Ovary (tissue), 9 donors: ENCODE results near the gene MME. TPM values are rescaled to one million over a fixed set of nuclear protein-coding genes. Genes with fewer than 3 reads are reported as not detected.

Experiments used
- DNase-seq, 5 donors: peaks; one replicate each; pipeline ENCODE4 v3.0.0-alpha.2; 2019 to 2020
- H3K27ac ChIP-seq, 2 donors: fragments of 200-600 bp; one replicate each; pipeline versions ENCODE4 v1.5.1 to v1.8.0; 2019 to 2022
- H3K27me3 ChIP-seq: fragments of 200-600 bp; one replicate; pipeline ENCODE4 v1.8.0; 2022
- H3K36me3 ChIP-seq: fragments of 200-600 bp; sonication (generic); one replicate; pipeline ENCODE4 v1.5.1; 2019
- H3K4me1 ChIP-seq: one replicate; pipeline ENCODE4 v1.8.1; 2013; ENCODE audit warnings: mild to moderate bottlenecking, moderate library complexity; ENCODE audit not compliant: insufficient read depth
- H3K4me3 ChIP-seq: fragments of 200-600 bp; sonication (generic); one replicate; pipeline ENCODE4 v1.5.1; 2017
- H3K9me3 ChIP-seq, 2 donors: fragments of 200-600 bp in 1 of 2; sonication (generic) in 1 of 2; one replicate each; pipeline versions ENCODE4 v1.5.1 to v1.8.1; 2013 to 2019; ENCODE audit warnings: mild to moderate bottlenecking in 1 of 2, moderate library complexity in 1 of 2
- EP300 ChIP-seq: sonication (generic); formaldehyde crosslinking; IDR thresholded peaks from one replicate; pipeline ENCODE4 v1.6.1; 2017; ENCODE audit warnings: antibody characterized with exemption
- POLR2A ChIP-seq: fragments of 450-650 bp; IDR thresholded peaks from one replicate; pipeline ENCODE4 v1.6.1; 2017; ENCODE audit warnings: antibody characterized with exemption, mild to moderate bottlenecking, moderate library complexity
- WGBS, 3 donors: extraction: QIAGEN DNeasy Blood & Tissue Kit in 1 of 3; methylation state at CpG; one replicate each; pipeline versions ENCODE4 v1.1.5 to v1.1.7; 2013 to 2017; 5-methylcytosine and 5-hydroxymethylcytosine counted together
- intact Hi-C, 4 donors: fragments of 100-400 bp; cut with DNase I; formaldehyde crosslinking; loops; one replicate each; pipeline versions ENCODE4 v1.11.0 to v1.15.1; 2022 to 2023
- polyA plus RNA-seq, 2 donors: library from polyadenylated mRNA; stranded (reverse); fragments of 200-250 nt in 1 of 2; fragments of 350-450 nt in 1 of 2; fragmentation: Illumina TruSeq in 1 of 2; extraction: RNeasy Lipid Tissue Mini Kit (QIAGEN cat#74804) in 1 of 2; gene quantifications; one replicate each; pipeline ENCODE4 v1.2.3, GENCODE V29; 2013 to 2014
- total RNA-seq, 7 donors: library from RNA; depleted of rRNA in 2 of 7; stranded (reverse); fragments of >200 nt in 2 of 7; fragmentation: NEBNext Ultra II Directional in 3 of 7; extraction: Animal tissue kit (Norgen Biotek cat#: 25700) in 3 of 7; gene quantifications; one replicate each; pipeline versions ENCODE4 v1.1.0 to v1.2.4, GENCODE V29; 2016 to 2023
- TF ChIP-seq, protein P1 (sequence below), 3 donors: fragments of 450-650 bp in 2 of 3; fragments of 200-600 bp in 1 of 3; IDR thresholded peaks; one replicate each; pipeline versions ENCODE4 v1.5.1 to v1.8.0; 2016 to 2022; ENCODE audit warnings: antibody characterized with exemption in 3 of 3, mild to moderate bottlenecking in 1 of 3
- donor health status: DM: no; HTN: no; CAD: no; lungs with moderate emphysema.
- donor health status: DM: no; HTN: no; CAD: no.
- donor health status: Bipolar disorder and iron deficiency.
- donor health status: DM: yes; HTN: yes; CAD: no.
- donor health status: DM: no; HTN: no; CAD: no.
- donor health status: DM: yes; HTN: yes; CAD: no.

MME gene
- total and polyA plus RNA-seq, 9 donors = 0.56 to 3.1 (median 1.5) TPM

- no peaks in the 10 kb centered on the region for H3K27me3 ChIP-seq
- no peaks in the 10 kb centered on the region for H3K36me3 ChIP-seq
- H3K27ac ChIP-seq = no peak overlapping the region
- no peak overlapping the region for H3K4me3 ChIP-seq
- TF ChIP-seq POLR2A = no peak
- TF ChIP-seq, protein P1, sequence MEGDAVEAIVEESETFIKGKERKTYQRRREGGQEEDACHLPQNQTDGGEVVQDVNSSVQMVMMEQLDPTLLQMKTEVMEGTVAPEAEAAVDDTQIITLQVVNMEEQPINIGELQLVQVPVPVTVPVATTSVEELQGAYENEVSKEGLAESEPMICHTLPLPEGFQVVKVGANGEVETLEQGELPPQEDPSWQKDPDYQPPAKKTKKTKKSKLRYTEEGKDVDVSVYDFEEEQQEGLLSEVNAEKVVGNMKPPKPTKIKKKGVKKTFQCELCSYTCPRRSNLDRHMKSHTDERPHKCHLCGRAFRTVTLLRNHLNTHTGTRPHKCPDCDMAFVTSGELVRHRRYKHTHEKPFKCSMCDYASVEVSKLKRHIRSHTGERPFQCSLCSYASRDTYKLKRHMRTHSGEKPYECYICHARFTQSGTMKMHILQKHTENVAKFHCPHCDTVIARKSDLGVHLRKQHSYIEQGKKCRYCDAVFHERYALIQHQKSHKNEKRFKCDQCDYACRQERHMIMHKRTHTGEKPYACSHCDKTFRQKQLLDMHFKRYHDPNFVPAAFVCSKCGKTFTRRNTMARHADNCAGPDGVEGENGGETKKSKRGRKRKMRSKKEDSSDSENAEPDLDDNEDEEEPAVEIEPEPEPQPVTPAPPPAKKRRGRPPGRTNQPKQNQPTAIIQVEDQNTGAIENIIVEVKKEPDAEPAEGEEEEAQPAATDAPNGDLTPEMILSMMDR (IDR thresholded peaks at IDR 0.05) = no peak
- TF ChIP-seq EP300 = no peak
- intact Hi-C loops = no loop called here
- WGBS, 3 donors = 47 to 58% (median 50%) methylated on average over 2 of the region's 2 CpGs
- H3K4me1 ChIP-seq = no peaks in the 10 kb centered on the region
- DNase-seq = no peak
- no peaks in the 10 kb centered on the region for H3K9me3 ChIP-seq
Measured at GRCh38 chr3:155035553-155035952, 44.6 kb upstream of the MME start.

GRCh38 chr3:155037508-155038202 is 42.5 kb upstream of the MME start:
- Histone ChIP-seq H3K4me1 (no peaks in the 10 kb centered on the region), H3K4me3 (no peak overlapping the region), H3K27me3 (no peaks in the 10 kb centered on the region), H3K9me3 (no peaks in the 10 kb centered on the region), H3K36me3 (no peaks in the 10 kb centered on the region), H3K27ac (no peak overlapping the region)
- DNase-seq = no peak
- no peak for TF ChIP-seq EP300
- intact Hi-C loops = no loop called here
- 69 to 83% (median 76%) methylated on average over 5 of the region's 5 CpGs for WGBS, 3 donors

DNA sequence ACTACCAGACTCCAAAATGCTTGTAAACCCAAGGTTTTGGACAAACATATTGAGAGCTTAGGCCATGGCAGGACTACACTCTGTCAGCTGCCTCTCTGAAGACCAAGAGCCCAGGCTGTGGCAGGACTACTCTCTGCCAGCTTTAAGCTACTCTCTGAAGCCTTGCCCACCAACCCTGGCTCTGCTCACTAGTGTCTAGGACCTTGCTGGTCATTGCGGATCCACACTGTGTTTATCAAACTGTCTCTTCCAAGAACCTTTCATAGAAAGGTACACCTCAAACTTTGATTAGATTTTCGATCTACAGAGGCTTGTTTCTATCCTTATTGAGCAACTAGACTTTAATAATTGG is 41.9 kb upstream of the MME start:
- no peaks in the 10 kb centered on the region for H3K36me3 ChIP-seq
- H3K27me3 ChIP-seq = no peaks in the 10 kb centered on the region
- no peak for DNase-seq
- H3K27ac ChIP-seq = no peak overlapping the region
- TF ChIP-seq EP300 (no peak), POLR2A (no peak)
- TF ChIP-seq, protein P1 (IDR thresholded peaks at IDR 0.05) = no peak
- no peaks in the 10 kb centered on the region for H3K9me3 ChIP-seq
- WGBS, 3 donors = 84 to 91% (median 84%) methylated on average over 2 of the region's 2 CpGs
- no peak overlapping the region for H3K4me3 ChIP-seq
- intact Hi-C loops = no loop called here
- no peaks in the 10 kb centered on the region for H3K4me1 ChIP-seq

- intact Hi-C loops = no loop called here
- TF ChIP-seq, protein P1 (IDR thresholded peaks at IDR 0.05) = no peak
- H3K27ac ChIP-seq = no peak overlapping the region
Measured at GRCh38 chr3:155046935-155047334, 33.2 kb upstream of the MME start.

DNA sequence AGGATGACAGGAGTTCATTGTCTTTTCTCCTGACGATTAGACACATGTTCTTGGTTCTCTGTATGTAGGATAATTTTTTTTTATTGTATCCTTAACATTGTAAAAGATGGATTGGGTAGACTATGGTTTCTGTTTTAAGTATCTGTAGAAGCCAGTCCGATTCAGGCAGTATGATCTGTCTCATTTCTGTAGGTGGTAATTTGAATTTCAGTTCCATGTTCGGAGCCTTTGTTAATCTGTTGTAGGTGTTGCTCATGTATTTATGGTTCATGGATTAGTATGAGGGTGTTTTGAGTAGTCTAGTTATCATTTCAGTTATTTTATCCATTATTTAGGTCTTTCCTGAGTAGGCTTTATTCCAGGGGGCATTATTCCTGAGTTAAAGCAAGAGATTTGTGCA is 32.4 kb upstream of the MME start:
- TF ChIP-seq, protein P1 (IDR thresholded peaks at IDR 0.05) = no peak
- TF ChIP-seq EP300 (no peak), POLR2A (no peak)
- H3K9me3 ChIP-seq = no peaks in the 10 kb centered on the region
- H3K4me1 ChIP-seq = no peaks in the 10 kb centered on the region
- no peak for DNase-seq
- no peak overlapping the region for H3K4me3 ChIP-seq
- H3K27ac ChIP-seq = no peak overlapping the region
- 89 to 96% (median 90%) methylated on average over 3 of the region's 3 CpGs for WGBS, 3 donors
- no peaks in the 10 kb centered on the region for H3K27me3 ChIP-seq
- no peaks in the 10 kb centered on the region for H3K36me3 ChIP-seq
- intact Hi-C loops = no loop called here

More at GRCh38 chr3:155046935-155047334, 33.2 kb upstream of the MME start:
- no peak overlapping the region for H3K4me3 ChIP-seq
- H3K36me3 ChIP-seq = no peaks in the 10 kb centered on the region
- DNase-seq = no peak
- no peaks in the 10 kb centered on the region for H3K4me1 ChIP-seq
- H3K9me3 ChIP-seq = no peaks in the 10 kb centered on the region
- no peaks in the 10 kb centered on the region for H3K27me3 ChIP-seq
